ENCODE data around the gene DBF4.

GRCh38 chr7:87926581-87927461 is 50.5 kb downstream of the DBF4 start:
- TF ChIP-seq CTCF (IDR thresholded peaks at IDR 0.05), result peak; percentile 56
- TF ChIP-seq EZH2 (IDR thresholded peaks at IDR 0.05), result no peak
- no peak for TF ChIP-seq EZH2phosphoT487 (IDR thresholded peaks at IDR 0.05)

Data from neural progenitor cell (in vitro differentiated cells).